CD4-positive, alpha-beta memory T cell (primary cell): ENCODE results near the gene CGNL1. TPM values are rescaled to one million over a fixed set of nuclear protein-coding genes. Genes with fewer than 3 reads are reported as not detected.
A peak's percentile ranks its signal among the peaks of the same experiment; 100 is the strongest.

Source experiments
- CTCF ChIA-PET: fragments of 350-600 bp; sonication (Branson Sonifier 250); formaldehyde crosslinking; loops from one replicate; lab custom pipeline; 2021; ENCODE audit warnings: inconsistent platforms; ENCODE audit not compliant: partially characterized antibody; lab: Charles Lee
- POLR2A ChIA-PET: fragments of 350-600 bp; sonication (Branson Sonifier 250); formaldehyde crosslinking; loops from one replicate; lab custom pipeline; 2021; ENCODE audit not compliant: partially characterized antibody; lab: Charles Lee
- DNase-seq, 5 donors: peaks; one replicate each; pipeline versions ENCODE4 v3.0.0 to v3.0.0-alpha.2; 2020 to 2022; ENCODE audit warnings: mixed read lengths in 1 of 5
- H3K27ac ChIP-seq: one replicate; pipeline ENCODE4 v1.7.0; 2013; ENCODE audit warnings: low read depth, low read length
- H3K27me3 ChIP-seq: 2 replicates; pipeline ENCODE4 v1.7.0; 2013; ENCODE audit warnings: mild to moderate bottlenecking, low read length, moderate library complexity; ENCODE audit not compliant: insufficient read depth
- H3K36me3 ChIP-seq: 2 replicates; pipeline ENCODE4 v1.7.0; 2013; ENCODE audit warnings: mild to moderate bottlenecking, low read length, moderate library complexity; ENCODE audit not compliant: insufficient read depth
- H3K4me1 ChIP-seq: 2 replicates; pipeline ENCODE4 v1.7.0; 2013; ENCODE audit warnings: mild to moderate bottlenecking, low read length, moderate library complexity; ENCODE audit not compliant: insufficient read depth
- H3K4me3 ChIP-seq, 2 donors: one replicate each; pipeline ENCODE4 v1.7.0; 2013; ENCODE audit warnings: low read length in 2 of 2, mild to moderate bottlenecking in 1 of 2
- H3K9me3 ChIP-seq, 2 donors: one replicate each; pipeline ENCODE4 v1.7.0; 2013; ENCODE audit warnings: low read length in 2 of 2, control low read depth in 1 of 2; ENCODE audit not compliant: control insufficient read depth in 1 of 2
- H3K27ac Mint-ChIP-seq, 7 donors: one replicate each; pipeline ENCODE4 v1.8.0; 2020 to 2021; ENCODE audit warnings: mixed read lengths in 7 of 7, mild to moderate bottlenecking in 6 of 7, inconsistent platforms in 3 of 7, moderate library complexity in 3 of 7
- H3K27me3 Mint-ChIP-seq, 2 donors: one replicate each; pipeline ENCODE4 v1.8.0; 2020 to 2021; ENCODE audit warnings: mixed read lengths in 2 of 2
- H3K36me3 Mint-ChIP-seq, 2 donors: one replicate each; pipeline ENCODE4 v1.8.0; 2020 to 2021; ENCODE audit warnings: mixed read lengths in 2 of 2, inconsistent platforms in 1 of 2, mild to moderate bottlenecking in 1 of 2
- H3K4me1 Mint-ChIP-seq, 4 donors: one replicate each; pipeline ENCODE4 v1.8.0; 2020 to 2021; ENCODE audit warnings: mixed read lengths in 4 of 4, mild to moderate bottlenecking in 1 of 4
- H3K4me3 Mint-ChIP-seq, 8 donors: one replicate each; pipeline ENCODE4 v1.8.0; 2020 to 2021; ENCODE audit warnings: mixed read lengths in 8 of 8, mild to moderate bottlenecking in 7 of 8, moderate library complexity in 6 of 8, inconsistent platforms in 3 of 8
- H3K9me3 Mint-ChIP-seq, 8 donors: one replicate each; pipeline ENCODE4 v1.8.0; 2020 to 2021; ENCODE audit warnings: mixed read lengths in 8 of 8, mild to moderate bottlenecking in 5 of 8, inconsistent platforms in 3 of 8, moderate library complexity in 1 of 8
- intact Hi-C: fragments of 100-400 bp; cut with micrococcal nuclease; formaldehyde crosslinking; loops from one replicate; pipeline ENCODE4 v1.15.1; 2023
- polyA plus RNA-seq, 2 donors: library from polyadenylated mRNA; unstranded; fragments of 300-500 nt; fragmentation: Illumina TruSeq; gene quantifications; one replicate each; pipeline ENCODE4 v1.2.3, GENCODE V29; 2021
- total RNA-seq, 2 experiments: library from RNA; stranded (reverse); gene quantifications; one replicate each; pipeline ENCODE4 v1.2.3, GENCODE V29; 2021

Gene CGNL1
- total and polyA plus RNA-seq, 4 experiments from 2014 or later = not detected

DNA sequence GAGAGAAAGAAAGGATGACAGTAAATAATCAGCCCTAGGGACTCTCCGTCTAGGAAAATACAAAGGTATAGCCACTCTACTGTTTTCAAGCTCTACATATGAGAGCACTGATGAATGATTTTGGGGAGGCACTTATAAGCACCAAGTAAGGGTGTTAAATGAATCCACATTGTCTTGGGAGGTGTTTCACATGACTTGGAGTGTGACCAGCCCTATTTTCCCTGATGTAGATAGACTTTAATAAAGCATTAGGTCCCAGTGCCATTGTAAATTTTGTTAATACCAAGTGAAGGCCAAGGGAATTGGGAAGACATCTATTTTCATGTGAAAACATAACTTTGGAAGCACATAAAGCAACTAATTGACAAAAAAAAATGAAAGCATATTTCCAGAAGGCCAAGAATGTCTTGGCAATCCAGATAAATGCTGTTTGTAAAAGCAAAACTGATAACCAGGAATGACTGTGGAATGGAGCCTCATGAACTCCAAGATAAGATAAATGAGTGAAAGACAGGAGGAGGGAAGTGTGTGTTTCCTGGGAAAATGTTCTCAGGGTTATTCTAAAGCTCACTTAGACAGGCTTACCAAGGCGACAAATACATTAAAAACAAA is 119.4 kb downstream of the CGNL1 start:
- DNase-seq = no peak
- H3K4me1 Mint-ChIP-seq = no peaks in the 10 kb centered on the region
- no peak overlapping the region for H3K4me3 ChIP-seq
- intact Hi-C loops = no loop called here
- H3K9me3 Mint-ChIP-seq = no peaks in the 10 kb centered on the region
- no peaks in the 10 kb centered on the region for H3K27me3 ChIP-seq
- no peaks in the 10 kb centered on the region for H3K36me3 Mint-ChIP-seq
- H3K9me3 ChIP-seq = no peaks in the 10 kb centered on the region
- H3K4me1 ChIP-seq = no peaks in the 10 kb centered on the region
- H3K36me3 ChIP-seq = no peaks in the 10 kb centered on the region
- CTCF ChIA-PET = interaction anchor here (1.0 kb wide), 1 partner anchor 10 kb away, joined by 3 read pairs; no protein-coding TSS in a partner anchor
- H3K4me3 Mint-ChIP-seq = no peak overlapping the region
- H3K27ac Mint-ChIP-seq = no peak overlapping the region
- peaks cover 6 to 7% of the 10 kb centered on the region in 2 donors for H3K27me3 Mint-ChIP-seq
- POLR2A ChIA-PET = no interaction called here
- H3K27ac ChIP-seq = no peak overlapping the region

DNA sequence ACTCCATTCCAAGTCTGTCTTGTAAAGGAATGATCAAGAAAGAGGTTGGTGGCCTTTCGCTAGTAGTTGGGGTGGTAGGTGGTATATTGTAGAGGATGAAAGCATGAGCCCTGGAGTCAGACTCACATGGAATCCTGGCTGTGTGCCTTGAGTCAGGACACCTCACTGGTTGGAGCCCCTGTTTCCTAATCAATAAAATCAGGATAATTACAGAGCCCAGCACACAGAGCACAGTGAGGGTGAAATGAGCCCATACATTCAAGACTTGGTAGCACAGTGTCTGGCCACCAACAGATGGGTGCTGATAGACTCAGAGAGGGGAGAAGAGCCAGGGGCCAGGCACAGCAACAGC is 120.3 kb downstream of the CGNL1 start:
- H3K4me1 ChIP-seq = no peaks in the 10 kb centered on the region
- ChIA-PET POLR2A (no interaction called here), CTCF (no interaction called here)
- H3K36me3 ChIP-seq = no peaks in the 10 kb centered on the region
- no peaks in the 10 kb centered on the region for H3K9me3 ChIP-seq
- no peaks in the 10 kb centered on the region for H3K27me3 ChIP-seq
- H3K27me3 Mint-ChIP-seq = peaks cover 0 to 5% of the 10 kb centered on the region in 2 donors
- H3K4me3 Mint-ChIP-seq = no peak overlapping the region
- H3K9me3 Mint-ChIP-seq = no peaks in the 10 kb centered on the region
- no peak for DNase-seq
- intact Hi-C loops = no loop called here
- no peaks in the 10 kb centered on the region for H3K36me3 Mint-ChIP-seq
- H3K27ac Mint-ChIP-seq = no peak overlapping the region
- H3K4me1 Mint-ChIP-seq = no peaks in the 10 kb centered on the region
- no peak overlapping the region for H3K27ac ChIP-seq
- H3K4me3 ChIP-seq = no peak overlapping the region

DNA sequence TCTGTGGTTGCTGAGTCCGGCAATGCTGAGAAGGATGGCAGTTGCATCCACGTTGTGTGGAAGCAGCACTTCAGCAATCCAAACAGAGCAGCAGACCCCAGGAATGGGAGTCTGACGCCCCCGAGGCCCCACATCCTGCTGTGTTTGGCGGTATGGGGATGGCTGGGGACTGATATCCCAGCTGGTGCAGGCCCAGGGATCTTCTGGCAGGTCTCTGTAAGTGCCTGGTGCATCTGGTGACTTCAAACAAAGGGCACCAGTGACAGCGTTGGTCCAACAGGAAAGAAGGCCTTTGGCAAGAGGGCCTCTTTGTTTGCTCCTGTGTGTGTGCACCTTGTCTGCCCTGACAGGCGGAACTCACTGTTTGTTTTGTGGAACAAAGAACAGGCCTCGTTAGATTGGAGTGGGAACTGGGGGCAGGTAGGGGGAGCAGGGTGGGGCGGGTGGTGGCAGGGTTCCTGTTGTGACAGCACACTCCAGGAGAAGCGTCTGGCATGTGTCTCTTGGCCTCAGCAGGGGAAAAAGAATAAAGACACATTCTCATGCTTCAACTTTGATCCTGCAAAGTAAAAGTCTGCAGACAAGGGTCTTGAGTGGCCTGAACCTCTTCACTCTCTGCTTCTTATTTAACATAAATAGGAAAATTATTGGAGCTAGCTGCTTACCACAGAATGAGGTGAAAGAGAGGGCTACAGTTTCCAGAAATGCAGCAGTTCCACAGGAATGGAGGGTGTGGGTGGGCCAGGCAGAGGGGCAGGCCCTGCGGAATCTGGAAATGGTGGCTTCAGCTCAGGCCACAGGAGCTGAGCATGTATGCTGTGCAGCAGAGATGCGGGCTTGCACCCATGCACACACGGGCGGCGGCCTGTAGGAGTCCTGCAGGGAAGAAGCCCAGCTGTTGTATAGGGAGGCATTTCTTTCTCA is 120.9 kb downstream of the CGNL1 start:
- intact Hi-C loops = no loop called here
- no peak overlapping the region for H3K4me3 ChIP-seq
- CTCF ChIA-PET = no interaction called here

DNA sequence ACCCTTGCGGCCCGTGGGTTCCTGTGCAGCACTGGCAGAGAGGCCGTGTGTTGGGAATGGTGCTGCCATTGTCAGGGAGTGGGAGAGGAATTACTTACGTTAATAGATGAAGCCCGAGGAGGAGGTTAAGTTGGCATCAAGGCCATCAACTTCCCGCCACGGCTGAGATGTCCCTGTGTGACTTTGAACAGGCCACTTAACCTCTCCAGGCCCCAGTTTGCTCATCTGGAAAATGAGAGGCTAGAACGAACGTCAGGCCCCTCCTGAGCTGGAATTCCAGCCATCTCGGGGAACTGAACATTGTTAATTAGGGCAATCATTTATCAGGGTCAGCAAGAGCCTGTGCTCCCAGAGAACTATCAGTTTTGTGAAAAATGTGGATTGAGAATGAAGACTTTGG is 124.0 kb downstream of the CGNL1 start:
- ChIA-PET POLR2A (no interaction called here), CTCF (no interaction called here)
- Histone ChIP-seq H3K4me1 (no peaks in the 10 kb centered on the region), H3K27ac (no peak overlapping the region), H3K27me3 (no peaks in the 10 kb centered on the region), H3K4me3 (no peak overlapping the region), H3K36me3 (no peaks in the 10 kb centered on the region), H3K9me3 (no peaks in the 10 kb centered on the region)
- no peak overlapping the region for H3K4me3 Mint-ChIP-seq
- H3K27ac Mint-ChIP-seq = no peak overlapping the region
- intact Hi-C loops = no loop called here
- peaks cover 0 to 5% of the 10 kb centered on the region in 2 donors for H3K27me3 Mint-ChIP-seq
- H3K9me3 Mint-ChIP-seq = no peaks in the 10 kb centered on the region
- no peak for DNase-seq
- H3K4me1 Mint-ChIP-seq = no peaks in the 10 kb centered on the region
- H3K36me3 Mint-ChIP-seq = no peaks in the 10 kb centered on the region

More for the DNA sequence above, 120.9 kb downstream of the CGNL1 start:
- no peaks in the 10 kb centered on the region for H3K36me3 ChIP-seq
- Mint-ChIP-seq H3K27me3 (peaks cover 0 to 5% of the 10 kb centered on the region in 2 donors), H3K36me3 (no peaks in the 10 kb centered on the region), H3K4me3 (no peak overlapping the region), H3K4me1 (no peaks in the 10 kb centered on the region), H3K9me3 (no peaks in the 10 kb centered on the region), H3K27ac (no peak overlapping the region)
- no peak for DNase-seq
- POLR2A ChIA-PET = no interaction called here
- H3K27me3 ChIP-seq = no peaks in the 10 kb centered on the region
- no peaks in the 10 kb centered on the region for H3K9me3 ChIP-seq
- H3K4me1 ChIP-seq = no peaks in the 10 kb centered on the region
- H3K27ac ChIP-seq = no peak overlapping the region

DNA sequence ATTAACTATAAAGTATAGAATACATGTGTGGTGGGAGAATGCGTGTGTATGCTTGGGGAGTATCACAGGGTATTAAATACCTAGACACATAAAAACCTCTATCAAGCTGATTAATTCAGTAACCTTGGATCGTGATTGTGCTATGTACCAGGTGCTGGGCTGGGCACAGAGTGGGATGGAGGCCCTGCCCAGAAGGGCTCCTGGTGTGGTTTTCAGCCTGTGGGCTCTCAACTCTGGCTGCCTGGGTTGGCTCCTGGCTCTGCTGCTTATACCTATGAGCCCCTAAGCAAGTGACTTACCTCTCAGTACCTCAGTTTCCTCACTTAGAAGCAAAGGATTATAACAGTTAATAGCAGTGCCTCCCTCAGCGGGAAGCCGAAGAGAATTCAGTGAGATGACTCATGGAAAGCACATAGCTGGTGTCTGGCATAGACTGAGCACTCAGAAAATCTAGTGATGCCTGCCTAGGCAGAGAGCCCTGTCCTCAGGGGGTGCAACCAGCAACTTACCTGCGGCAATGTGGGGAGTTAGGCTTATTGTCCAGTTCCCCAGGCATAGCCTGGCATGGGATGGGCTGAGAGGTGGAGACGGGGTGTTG is 124.8 kb downstream of the CGNL1 start:
- H3K4me1 Mint-ChIP-seq = no peaks in the 10 kb centered on the region
- no peaks in the 10 kb centered on the region for H3K9me3 Mint-ChIP-seq
- Histone ChIP-seq H3K9me3 (no peaks in the 10 kb centered on the region), H3K4me3 (no peak overlapping the region), H3K27me3 (no peaks in the 10 kb centered on the region), H3K36me3 (no peaks in the 10 kb centered on the region), H3K27ac (no peak overlapping the region), H3K4me1 (no peaks in the 10 kb centered on the region)
- H3K27ac Mint-ChIP-seq = no peak overlapping the region
- peaks cover 0 to 5% of the 10 kb centered on the region in 2 donors for H3K27me3 Mint-ChIP-seq
- intact Hi-C loops = no loop called here
- no peak for DNase-seq
- H3K36me3 Mint-ChIP-seq = no peaks in the 10 kb centered on the region
- H3K4me3 Mint-ChIP-seq = no peak overlapping the region
- CTCF ChIA-PET = no interaction called here
- POLR2A ChIA-PET = no interaction called here

DNA sequence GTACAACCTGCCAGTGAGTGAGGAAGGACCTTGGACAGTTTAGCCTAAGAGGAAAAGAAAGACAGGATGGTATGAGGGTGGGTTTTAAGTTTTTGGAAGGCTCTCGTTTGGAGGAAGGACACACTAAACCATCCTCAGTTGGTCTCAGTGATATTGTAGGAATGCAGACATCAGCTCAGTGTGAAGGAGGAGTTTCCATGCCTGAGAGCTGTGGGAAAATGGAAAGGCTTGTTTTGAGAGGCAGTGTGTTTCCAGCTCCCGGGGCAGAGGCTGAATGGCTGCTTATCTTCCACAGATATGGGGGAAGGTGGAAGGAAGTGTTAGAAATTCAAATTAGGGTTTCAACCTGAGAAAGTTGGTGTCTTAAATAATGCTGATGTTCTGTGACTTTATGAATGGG is 125.8 kb downstream of the CGNL1 start:
- Histone ChIP-seq H3K4me3 (no peak overlapping the region), H3K27ac (no peak overlapping the region), H3K9me3 (no peaks in the 10 kb centered on the region), H3K27me3 (no peaks in the 10 kb centered on the region), H3K36me3 (no peaks in the 10 kb centered on the region), H3K4me1 (no peaks in the 10 kb centered on the region)
- ChIA-PET CTCF (no interaction called here), POLR2A (no interaction called here)
- Mint-ChIP-seq H3K27ac (peak overlapping the region in 1 of 7 donors; percentile 40), H3K4me1 (no peaks in the 10 kb centered on the region), H3K4me3 (no peak overlapping the region), H3K36me3 (no peaks in the 10 kb centered on the region), H3K27me3 (peaks cover 3 to 5% of the 10 kb centered on the region in 2 donors), H3K9me3 (no peaks in the 10 kb centered on the region)
- no peak for DNase-seq
- intact Hi-C loops = no loop called here

DNA sequence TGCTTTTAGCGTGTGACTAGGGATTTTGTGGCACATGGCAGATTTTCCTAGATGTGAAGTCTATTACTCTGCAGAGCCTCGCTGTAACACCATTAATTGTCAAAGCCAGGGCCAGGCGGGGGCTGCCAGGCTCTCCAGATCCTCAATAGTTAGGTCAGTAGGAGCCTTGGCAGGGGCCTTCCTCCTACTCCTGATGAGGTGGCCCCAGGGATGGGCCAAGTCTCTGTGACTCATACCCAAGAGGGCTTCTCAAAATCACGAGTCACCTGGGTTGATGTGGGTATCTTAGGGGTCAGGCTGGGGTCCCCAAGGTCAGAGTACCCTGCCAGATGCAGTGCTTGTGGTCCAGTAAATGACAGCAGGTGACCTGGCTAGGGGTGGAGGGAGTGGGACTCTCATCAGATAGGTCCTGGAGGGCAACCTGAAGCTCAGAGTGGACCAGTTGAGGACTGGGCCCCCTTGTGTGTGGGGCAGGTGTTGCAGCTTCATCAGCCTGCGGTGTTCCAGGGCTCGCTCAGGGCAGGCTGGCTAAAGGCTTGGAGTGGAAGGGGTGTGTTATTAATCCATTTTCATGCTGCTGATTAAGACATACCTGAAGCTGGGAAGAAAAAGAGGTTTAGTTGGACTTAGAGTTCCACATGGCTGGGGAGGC is 126.9 kb downstream of the CGNL1 start:
- no peaks in the 10 kb centered on the region for H3K9me3 Mint-ChIP-seq
- H3K36me3 Mint-ChIP-seq = no peaks in the 10 kb centered on the region
- no peaks in the 10 kb centered on the region for H3K9me3 ChIP-seq
- H3K4me1 ChIP-seq = no peaks in the 10 kb centered on the region
- ChIA-PET POLR2A (no interaction called here), CTCF (no interaction called here)
- peaks cover 3 to 5% of the 10 kb centered on the region in 2 donors for H3K27me3 Mint-ChIP-seq
- H3K27me3 ChIP-seq = no peaks in the 10 kb centered on the region
- H3K27ac ChIP-seq = no peak overlapping the region
- no peak overlapping the region for H3K4me3 Mint-ChIP-seq
- H3K36me3 ChIP-seq = no peaks in the 10 kb centered on the region
- H3K4me1 Mint-ChIP-seq = no peaks in the 10 kb centered on the region
- intact Hi-C loops = no loop called here
- DNase-seq = no peak
- H3K4me3 ChIP-seq = no peak overlapping the region
- no peak overlapping the region for H3K27ac Mint-ChIP-seq
